Suprapubic skin (tissue), 3 donors: ENCODE measurements around the gene S100A1.

Source experiments
- CTCF ChIP-seq, 2 donors: fragments of 200-600 bp in 1 of 2; fragments of 450-650 bp in 1 of 2; sonication (generic) in 1 of 2; IDR thresholded peaks; one replicate each; pipeline ENCODE4 v1.5.1; 2016 to 2019; ENCODE audit warnings: antibody characterized with exemption in 2 of 2, mild to moderate bottlenecking in 1 of 2, moderate library complexity in 1 of 2
- EP300 ChIP-seq: sonication (generic); formaldehyde crosslinking; IDR thresholded peaks from one replicate; pipeline ENCODE4 v1.6.1; 2017; ENCODE audit warnings: antibody characterized with exemption
- POLR2A ChIP-seq, 2 donors: fragments of 450-650 bp; IDR thresholded peaks; one replicate each; pipeline ENCODE4 v1.6.1; 2017; ENCODE audit warnings: antibody characterized with exemption in 2 of 2, mild to moderate bottlenecking in 2 of 2, moderate library complexity in 2 of 2

- TF ChIP-seq POLR2A (IDR thresholded peaks at IDR 0.05) (no peak), CTCF (IDR thresholded peaks at IDR 0.05) (no peak), EP300 (no peak)
These were observed 41.9 kb upstream of the S100A1 start for GRCh38 chr1:153586347-153586746.
